Measurements from ENCODE around the gene QRICH2.
A peak's percentile ranks its signal among the peaks of the same experiment; 100 is the strongest.
"Not testable (repeated sequence)": the region's sequence is repeated elsewhere in the genome, so short reads cannot be mapped to it uniquely, and the experiment has no call there.

QRICH2 gene

GRCh38 chr17:76277300-76278267 is 30.5 kb downstream of the QRICH2 start:
- no peak for DNase-seq (ENCODE audit: low read depth in 2 of 2)

GRCh38 chr17:76276461-76277299 is 31.4 kb downstream of the QRICH2 start:
- no peak for DNase-seq (ENCODE audit: low read depth in 2 of 2)

- no peak for DNase-seq (ENCODE audit: low read depth in 2 of 2)
Measured at GRCh38 chr17:76276069-76276431, 32.0 kb downstream of the QRICH2 start.

- no peak for DNase-seq (ENCODE audit: low read depth in 2 of 2)
Measured at GRCh38 chr17:76275382-76276068, 32.6 kb downstream of the QRICH2 start.

- DNase-seq (ENCODE audit: low read depth in 2 of 2): no peak
Measured at GRCh38 chr17:76274112-76274956, 33.7 kb downstream of the QRICH2 start.

GRCh38 chr17:76273445-76274111 is 34.5 kb downstream of the QRICH2 start:
- no peak for DNase-seq (ENCODE audit: low read depth in 2 of 2)

GRCh38 chr17:76272541-76273444 is 35.3 kb downstream of the QRICH2 start:
- peak; percentile 49 to 68 for DNase-seq (ENCODE audit: low read depth in 2 of 2)

- peak; percentile 81 to 82 for DNase-seq (ENCODE audit: low read depth in 2 of 2)
Measured at GRCh38 chr17:76271669-76272540, 36.2 kb downstream of the QRICH2 start.

- DNase-seq (ENCODE audit: low read depth in 2 of 2): no peak
Measured at GRCh38 chr17:76270770-76271668, 37.1 kb downstream of the QRICH2 start.

- no peak for DNase-seq (ENCODE audit: low read depth in 2 of 2)
Measured at GRCh38 chr17:76270127-76270592, 37.9 kb downstream of the QRICH2 start.

- no peak for DNase-seq (ENCODE audit: low read depth in 2 of 2)
Measured at GRCh38 chr17:76268991-76269981, 38.8 kb downstream of the QRICH2 start.

- peak; percentile 69 to 75 for DNase-seq (ENCODE audit: low read depth in 2 of 2)
Measured at GRCh38 chr17:76268015-76268749, 39.9 kb downstream of the QRICH2 start.

GRCh38 chr17:76267581-76268001 is 40.5 kb downstream of the QRICH2 start:
- not testable (repeated sequence) for DNase-seq (ENCODE audit: low read depth in 2 of 2)

GRCh38 chr17:76267051-76267576 is 41.0 kb downstream of the QRICH2 start:
- no peak for DNase-seq (ENCODE audit: low read depth in 2 of 2)

Measured in activated CD4-positive, alpha-beta T cell treated with anti-CD3 and anti-CD28 coated beads for 24 hours (primary cell).